GM12878 (cell line): ENCODE results near the gene PHLDB3. TPM values are rescaled to one million over a fixed set of nuclear protein-coding genes. Genes with fewer than 3 reads are reported as not detected.

Experiments used
- ATAC-seq: fragments of 200-7000 bp; cut with Tn5 transposase; 3 replicates; pipeline ENCODE4 v1.9.1; 2020; ENCODE audit warnings: mild to moderate bottlenecking, moderate library complexity
- BruUV-seq: library from RNA; stranded (reverse); fragments of 400-500 nt; replicated peaks from 2 replicates; lab custom pipeline; 2021; lab: Mats Ljungman, UMichigan
- CTCF ChIA-PET: fragments of 300-600 bp; sonication (Branson Sonifier 250); formaldehyde crosslinking; extraction: SDS; loops from one replicate; lab custom pipeline; 2021; ENCODE audit warnings: inconsistent platforms; lab: Yijun Ruan, JAX
- POLR2A ChIA-PET: fragments of 350-600 bp; formaldehyde crosslinking; extraction: SDS; loops from one replicate; lab custom pipeline; 2021; ENCODE audit warnings: inconsistent platforms; lab: Charles Lee
- RAD21 ChIA-PET: fragments of 300-600 bp; sonication (Branson Sonifier 250); formaldehyde crosslinking; loops from one replicate; lab custom pipeline; 2023; ENCODE audit warnings: antibody characterized with exemption; ENCODE audit not compliant: unreplicated experiment; lab: Charles Lee
- SMC1A ChIA-PET: fragments of 300-600 bp; sonication (Branson Sonifier 250); formaldehyde crosslinking; loops from one replicate; lab custom pipeline; 2023; ENCODE audit not compliant: unreplicated experiment, uncharacterized antibody; lab: Charles Lee
- DNase-seq: peaks from one replicate; pipeline ENCODE4 v3.0.0-alpha.2; 2011; ENCODE audit warnings: low read depth, low spot score
- FAIRE-seq: peaks from 3 replicates; lab custom pipeline; 2011; peaks lifted over from hg19 to GRCh38; lab: Jason Lieb, UNC
- H2AFZ ChIP-seq: 2 replicates; pipeline ENCODE4 v1.6.0; 2011; ENCODE audit warnings: low read depth, low read length, control low read depth; ENCODE audit not compliant: control insufficient read depth
- H3K27ac ChIP-seq: 2 replicates; pipeline ENCODE4 v1.5.1; 2011; ENCODE audit warnings: control low read depth; ENCODE audit not compliant: control insufficient read depth, insufficient read depth
- H3K27me3 ChIP-seq, 2 experiments: replicated peaks in 1 of 2; 2 replicates each; pipeline versions ENCODE4 v1.6.0 to v1.6.1; 2011; ENCODE audit warnings: low read length in 1 of 2; ENCODE audit not compliant: control insufficient read depth in 2 of 2, insufficient read depth in 2 of 2
- H3K36me3 ChIP-seq, 2 experiments: 2 replicates each; pipeline ENCODE4 v1.5.1; 2011; ENCODE audit warnings: low read length in 1 of 2; ENCODE audit not compliant: control insufficient read depth in 2 of 2, insufficient read depth in 2 of 2
- H3K4me1 ChIP-seq: 2 replicates; pipeline ENCODE4 v1.6.1; 2011; ENCODE audit warnings: mild to moderate bottlenecking, low read length, moderate library complexity, mixed read lengths; ENCODE audit not compliant: control insufficient read depth, insufficient read depth
- H3K4me2 ChIP-seq: 2 replicates; pipeline ENCODE4 v1.6.0; 2011; ENCODE audit warnings: control low read depth; ENCODE audit not compliant: control insufficient read depth, insufficient read depth
- H3K4me3 ChIP-seq: fragments of 200-600 bp; sonication (generic); 2 replicates; pipeline ENCODE4 v1.5.1; 2016
- H3K79me2 ChIP-seq: 2 replicates; pipeline ENCODE4 v1.6.0; 2011; ENCODE audit warnings: low read length; ENCODE audit not compliant: control insufficient read depth, insufficient read depth
- H3K9ac ChIP-seq: 2 replicates; pipeline ENCODE4 v1.8.0; 2011; ENCODE audit warnings: low read length, control low read depth, mixed read lengths; ENCODE audit not compliant: control insufficient read depth, insufficient read depth
- H3K9me3 ChIP-seq: replicated peaks from 3 replicates; pipeline ENCODE4 v1.5.1; 2011; ENCODE audit warnings: mild to moderate bottlenecking, low read length; ENCODE audit not compliant: control insufficient read depth, insufficient read depth
- H4K20me1 ChIP-seq: 2 replicates; pipeline ENCODE4 v1.6.0; 2011; ENCODE audit not compliant: control insufficient read depth, insufficient read depth
- CBFB ChIP-seq: IDR thresholded peaks from 2 replicates; pipeline ENCODE4 v1.6.1; 2016; ENCODE audit warnings: antibody characterized with exemption, low read depth
- CHD4 ChIP-seq: fragments of 200-600 bp; sonication (generic); IDR thresholded peaks from 2 replicates; pipeline ENCODE4 v1.6.1; 2016; ENCODE audit warnings: mild to moderate bottlenecking
- ETV6 ChIP-seq, 2 experiments: fragments of 450-650 bp in 1 of 2; IDR thresholded peaks in 1 of 2; conservative IDR thresholded peaks in 1 of 2; 2 replicates each; pipeline ENCODE4 v1.6.1; 2014; ENCODE audit warnings: antibody characterized with exemption in 1 of 2, borderline replicate concordance in 1 of 2, low read depth in 1 of 2, mild to moderate bottlenecking in 1 of 2, moderate library complexity in 1 of 2
- FOS ChIP-seq: IDR thresholded peaks from 3 replicates; pipeline ENCODE4 v1.6.1; 2011; ENCODE audit warnings: borderline replicate concordance; ENCODE audit not compliant: insufficient read length; ENCODE audit errors: extremely low read depth
- HSF1 ChIP-seq: fragments of 150-350 bp; IDR thresholded peaks from 2 replicates; pipeline ENCODE4 v1.6.1; 2014; ENCODE audit warnings: mild to moderate bottlenecking, low read depth, low read length
- JUNB ChIP-seq: IDR thresholded peaks from 2 replicates; pipeline ENCODE4 v1.6.1; 2016; ENCODE audit warnings: antibody characterized with exemption, mild to moderate bottlenecking
- NR2C2 ChIP-seq: IDR thresholded peaks from 2 replicates; pipeline ENCODE4 v1.6.1; 2011; ENCODE audit warnings: borderline replicate concordance, low read depth; ENCODE audit not compliant: control insufficient read depth, insufficient read length
- NRF1 ChIP-seq: conservative IDR thresholded peaks from 2 replicates; pipeline ENCODE4 v1.6.1; 2011; ENCODE audit warnings: mild to moderate bottlenecking, low read depth, low read length, improper control_type of control experiment
- SIN3A ChIP-seq: IDR thresholded peaks from 2 replicates; pipeline ENCODE4 v1.6.1; 2012; ENCODE audit warnings: low read depth, low read length, improper control_type of control experiment
- TAF1 ChIP-seq: IDR thresholded peaks from 2 replicates; pipeline ENCODE4 v1.6.1; 2011; ENCODE audit warnings: mild to moderate bottlenecking, low read depth, low read length, borderline replicate concordance
- TCF12 ChIP-seq: IDR thresholded peaks from 2 replicates; pipeline ENCODE4 v1.6.1; 2011; ENCODE audit warnings: low read depth, mild to moderate bottlenecking, low read length
- USF1 ChIP-seq: IDR thresholded peaks from 2 replicates; pipeline ENCODE4 v1.6.1; 2011; ENCODE audit warnings: borderline replicate concordance, low read depth, mild to moderate bottlenecking, moderate library complexity, mixed read lengths, low read length; ENCODE audit not compliant: insufficient read depth; ENCODE audit errors: extremely low read length
- YBX1 ChIP-seq: fragments of 450-650 bp; IDR thresholded peaks from 2 replicates; pipeline ENCODE4 v1.6.1; 2016; ENCODE audit warnings: antibody characterized with exemption
- WGBS: methylation state at CpG from one replicate; pipeline ENCODE4 v1.1.6; 2016; ENCODE audit warnings: low lambda C conversion rate; ENCODE audit not compliant: insufficient replicate concordance, insufficient coverage; ENCODE audit errors: missing lambda C conversion rate; 5-methylcytosine and 5-hydroxymethylcytosine counted together
- in situ Hi-C: fragments of 300-500 bp; cut with MboI; formaldehyde crosslinking; loops from 9 replicates; pipeline ENCODE4 v1.14.3; 2018; ENCODE audit warnings: mixed read lengths
- intact Hi-C: fragments of 100-400 bp; cut with micrococcal nuclease; formaldehyde crosslinking; loops from one replicate; pipeline ENCODE4 v1.14.2; 2022; ENCODE audit not compliant: unreplicated experiment
- polyA plus RNA-seq, 11 experiments: library from polyadenylated mRNA; depleted of rRNA in 4 of 11; unstranded in 6 of 11; stranded (reverse) in 5 of 11; fragments of >200 nt; fragmentation: Nextera tagmentation in 4 of 11; fragmentation: Illumina TruSeq in 1 of 11; extraction: Ambion mirVana in 4 of 11; extraction: Trizol in 1 of 11; gene quantifications; 1 replicate in 1 of 11; 2 replicates in 10 of 11; pipeline versions ENCODE4 v1.2.1 to v1.2.3, GENCODE V29; 2011 to 2016; ENCODE audit warnings: inconsistent platforms in 2 of 11, missing spikeins in 2 of 11, low read depth in 1 of 11
- total RNA-seq, 4 experiments: library from RNA; depleted of rRNA in 3 of 4; stranded (reverse); fragments of >200 nt in 3 of 4; fragmentation: Illumina TruSeq in 1 of 4; extraction: Trizol in 1 of 4; gene quantifications; 2 replicates each; pipeline versions ENCODE4 v1.2.1 to v1.2.3, GENCODE V29; 2013 to 2021
- TF ChIP-seq, protein P1 (sequence below): fragments of 450-650 bp; formaldehyde crosslinking; IDR thresholded peaks from 2 replicates; pipeline ENCODE4 v1.5.0; 2022; ENCODE audit warnings: mild to moderate bottlenecking, missing genetic modification characterization
- TF ChIP-seq, protein P2 (sequence below): IDR thresholded peaks from 2 replicates; pipeline ENCODE4 v1.6.1; 2012; ENCODE audit warnings: low read depth, low read length, improper control_type of control experiment
- TF ChIP-seq, protein P3 (sequence below): IDR thresholded peaks from 2 replicates; pipeline ENCODE4 v1.6.1; 2012; ENCODE audit warnings: low read depth, low read length, improper control_type of control experiment

The PHLDB3 gene
- total and polyA plus RNA-seq, 10 of the 15 experiments (the other 5 are each of a cell fraction or from before 2014, with no cell fraction given): 0.13 to 13.0 (median 5.5) TPM

DNA sequence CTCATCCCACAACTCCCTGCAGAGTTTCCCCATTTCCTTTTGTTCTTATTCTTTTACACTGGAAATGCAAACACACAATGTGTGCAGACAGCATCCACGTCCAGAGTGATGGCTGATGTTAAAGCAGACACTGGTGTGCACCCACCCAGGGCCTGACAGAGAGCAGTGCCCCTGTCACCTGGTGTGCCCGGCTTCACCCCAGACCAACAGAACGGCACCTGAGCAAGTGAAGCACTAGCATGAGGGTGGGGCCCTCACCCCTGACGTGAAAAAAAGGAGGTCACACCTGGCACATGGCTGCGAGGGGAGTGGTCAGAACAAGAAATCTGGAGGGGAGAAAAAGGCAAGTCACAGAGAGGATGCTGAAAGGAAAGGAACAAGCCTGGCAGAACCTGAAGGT, 40.7 kb upstream of the PHLDB3 start (continued):
- no peak for TF ChIP-seq TAF1
- TF ChIP-seq YBX1: no peak
- TF ChIP-seq NR2C2: no peak
- TF ChIP-seq USF1: no peak

DNA sequence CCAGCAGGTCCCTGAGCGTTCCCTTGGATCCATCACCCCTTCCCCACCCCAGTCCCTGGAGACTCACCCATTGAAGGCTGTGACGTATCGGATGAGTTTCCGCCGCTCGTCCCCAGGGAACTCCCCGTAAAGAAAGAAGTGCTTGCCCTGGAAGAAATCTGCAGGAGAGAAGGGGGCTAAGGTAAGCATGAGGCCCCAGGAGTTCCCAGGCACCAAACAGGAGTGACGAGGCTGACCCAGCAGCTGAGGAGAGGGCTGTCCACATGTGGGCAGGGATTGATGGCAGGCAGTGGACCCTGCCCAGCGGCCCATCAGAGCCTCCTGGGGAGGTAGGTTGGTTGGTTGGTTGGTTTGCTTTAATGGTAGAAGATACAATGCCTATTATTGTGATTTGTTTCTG, 39.5 kb upstream of the PHLDB3 start:
- Histone ChIP-seq H3K4me2 (no peak overlapping the region), H2AFZ (no peak overlapping the region), H3K27me3 (no peaks in the 10 kb centered on the region), H3K9me3 (no peaks in the 10 kb centered on the region), H3K79me2 (no peaks in the 10 kb centered on the region), H4K20me1 (no peaks in the 10 kb centered on the region), H3K9ac (no peak overlapping the region), H3K27ac (no peak overlapping the region), H3K36me3 (peaks cover 8 to 13% of the 10 kb centered on the region in 2 experiments), H3K4me1 (no peaks in the 10 kb centered on the region), H3K4me3 (no peak overlapping the region)
- FAIRE-seq (no peak), DNase-seq (no peak), ATAC-seq (no peak)
- BruUV-seq: no TSS peak
- ChIA-PET SMC1A (no interaction called here), POLR2A (no interaction called here), CTCF (interaction anchor here (1.6 kb wide), 1 partner anchor 118 kb away, joined by 5 read pairs; no protein-coding TSS in a partner anchor), RAD21 (no interaction called here)
- in situ Hi-C loops: no loop called here
- 99% methylated on average over 9 of the region's 9 CpGs for WGBS
- TF ChIP-seq, protein P1, sequence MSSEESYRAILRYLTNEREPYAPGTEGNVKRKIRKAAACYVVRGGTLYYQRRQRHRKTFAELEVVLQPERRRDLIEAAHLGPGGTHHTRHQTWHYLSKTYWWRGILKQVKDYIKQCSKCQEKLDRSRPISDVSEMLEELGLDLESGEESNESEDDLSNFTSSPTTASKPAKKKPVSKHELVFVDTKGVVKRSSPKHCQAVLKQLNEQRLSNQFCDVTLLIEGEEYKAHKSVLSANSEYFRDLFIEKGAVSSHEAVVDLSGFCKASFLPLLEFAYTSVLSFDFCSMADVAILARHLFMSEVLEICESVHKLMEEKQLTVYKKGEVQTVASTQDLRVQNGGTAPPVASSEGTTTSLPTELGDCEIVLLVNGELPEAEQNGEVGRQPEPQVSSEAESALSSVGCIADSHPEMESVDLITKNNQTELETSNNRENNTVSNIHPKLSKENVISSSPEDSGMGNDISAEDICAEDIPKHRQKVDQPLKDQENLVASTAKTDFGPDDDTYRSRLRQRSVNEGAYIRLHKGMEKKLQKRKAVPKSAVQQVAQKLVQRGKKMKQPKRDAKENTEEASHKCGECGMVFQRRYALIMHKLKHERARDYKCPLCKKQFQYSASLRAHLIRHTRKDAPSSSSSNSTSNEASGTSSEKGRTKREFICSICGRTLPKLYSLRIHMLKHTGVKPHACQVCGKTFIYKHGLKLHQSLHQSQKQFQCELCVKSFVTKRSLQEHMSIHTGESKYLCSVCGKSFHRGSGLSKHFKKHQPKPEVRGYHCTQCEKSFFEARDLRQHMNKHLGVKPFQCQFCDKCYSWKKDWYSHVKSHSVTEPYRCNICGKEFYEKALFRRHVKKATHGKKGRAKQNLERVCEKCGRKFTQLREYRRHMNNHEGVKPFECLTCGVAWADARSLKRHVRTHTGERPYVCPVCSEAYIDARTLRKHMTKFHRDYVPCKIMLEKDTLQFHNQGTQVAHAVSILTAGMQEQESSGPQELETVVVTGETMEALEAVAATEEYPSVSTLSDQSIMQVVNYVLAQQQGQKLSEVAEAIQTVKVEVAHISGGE (CRISPR knock-in tag): no peak
- TF ChIP-seq, protein P2, sequence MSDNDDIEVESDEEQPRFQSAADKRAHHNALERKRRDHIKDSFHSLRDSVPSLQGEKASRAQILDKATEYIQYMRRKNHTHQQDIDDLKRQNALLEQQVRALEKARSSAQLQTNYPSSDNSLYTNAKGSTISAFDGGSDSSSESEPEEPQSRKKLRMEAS: no peak
- TF ChIP-seq CBFB (no peak), SIN3A (no peak), TCF12 (no peak), JUNB (no peak), CHD4 (no peak), ETV6 (conservative IDR thresholded peaks at IDR 0.05 in 1 of 2, IDR thresholded peaks at IDR 0.05 in 1 of 2; ENCODE audit: borderline replicate concordance in 1 of 2, low read depth in 1 of 2) (no peak), FOS (no peak), NRF1 (no peak), HSF1 (no peak)
- TF ChIP-seq, protein P3, sequence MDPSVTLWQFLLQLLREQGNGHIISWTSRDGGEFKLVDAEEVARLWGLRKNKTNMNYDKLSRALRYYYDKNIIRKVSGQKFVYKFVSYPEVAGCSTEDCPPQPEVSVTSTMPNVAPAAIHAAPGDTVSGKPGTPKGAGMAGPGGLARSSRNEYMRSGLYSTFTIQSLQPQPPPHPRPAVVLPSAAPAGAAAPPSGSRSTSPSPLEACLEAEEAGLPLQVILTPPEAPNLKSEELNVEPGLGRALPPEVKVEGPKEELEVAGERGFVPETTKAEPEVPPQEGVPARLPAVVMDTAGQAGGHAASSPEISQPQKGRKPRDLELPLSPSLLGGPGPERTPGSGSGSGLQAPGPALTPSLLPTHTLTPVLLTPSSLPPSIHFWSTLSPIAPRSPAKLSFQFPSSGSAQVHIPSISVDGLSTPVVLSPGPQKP: no peak
- intact Hi-C loops: no loop called here
